GM12875 (cell line): ENCODE results near the gene UBE2D3.

ENCODE experiments used
- H3K4me3 ChIP-seq: one replicate; pipeline ENCODE4 v1.5.1; 2011; ENCODE audit warnings: low read depth, low read length, control low read depth
- TF ChIP-seq, protein P1 (sequence below): IDR thresholded peaks from 2 replicates; pipeline ENCODE4 v1.5.1; 2011; ENCODE audit warnings: low read depth, mild to moderate bottlenecking, control low read depth, inconsistent platforms, low read length, moderate library complexity, borderline replicate concordance; ENCODE audit not compliant: insufficient read depth

Gene UBE2D3

DNA sequence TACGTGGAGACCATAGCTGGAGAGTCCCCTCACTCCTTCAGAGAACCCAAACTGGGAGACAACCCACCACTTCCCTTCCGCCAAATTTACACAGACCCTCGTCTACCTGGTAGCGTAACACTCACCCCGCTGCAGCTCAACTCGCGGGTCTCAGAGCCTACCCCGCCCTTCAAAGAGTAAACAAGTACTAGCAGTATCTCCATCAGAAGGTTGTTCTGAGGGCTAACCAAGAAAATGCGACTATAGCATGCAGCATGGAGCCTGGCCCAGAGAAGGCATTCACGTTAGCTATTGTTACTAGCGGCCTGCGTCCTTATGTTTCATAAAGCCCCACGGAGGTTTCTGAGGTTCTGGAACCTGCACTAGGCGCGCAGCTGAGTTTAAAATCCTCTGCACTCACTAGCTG, 66.1 kb downstream of the UBE2D3 start:
- TF ChIP-seq, protein P1, sequence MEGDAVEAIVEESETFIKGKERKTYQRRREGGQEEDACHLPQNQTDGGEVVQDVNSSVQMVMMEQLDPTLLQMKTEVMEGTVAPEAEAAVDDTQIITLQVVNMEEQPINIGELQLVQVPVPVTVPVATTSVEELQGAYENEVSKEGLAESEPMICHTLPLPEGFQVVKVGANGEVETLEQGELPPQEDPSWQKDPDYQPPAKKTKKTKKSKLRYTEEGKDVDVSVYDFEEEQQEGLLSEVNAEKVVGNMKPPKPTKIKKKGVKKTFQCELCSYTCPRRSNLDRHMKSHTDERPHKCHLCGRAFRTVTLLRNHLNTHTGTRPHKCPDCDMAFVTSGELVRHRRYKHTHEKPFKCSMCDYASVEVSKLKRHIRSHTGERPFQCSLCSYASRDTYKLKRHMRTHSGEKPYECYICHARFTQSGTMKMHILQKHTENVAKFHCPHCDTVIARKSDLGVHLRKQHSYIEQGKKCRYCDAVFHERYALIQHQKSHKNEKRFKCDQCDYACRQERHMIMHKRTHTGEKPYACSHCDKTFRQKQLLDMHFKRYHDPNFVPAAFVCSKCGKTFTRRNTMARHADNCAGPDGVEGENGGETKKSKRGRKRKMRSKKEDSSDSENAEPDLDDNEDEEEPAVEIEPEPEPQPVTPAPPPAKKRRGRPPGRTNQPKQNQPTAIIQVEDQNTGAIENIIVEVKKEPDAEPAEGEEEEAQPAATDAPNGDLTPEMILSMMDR = no peak
- H3K4me3 ChIP-seq = peak overlapping the region; percentile 72

DNA sequence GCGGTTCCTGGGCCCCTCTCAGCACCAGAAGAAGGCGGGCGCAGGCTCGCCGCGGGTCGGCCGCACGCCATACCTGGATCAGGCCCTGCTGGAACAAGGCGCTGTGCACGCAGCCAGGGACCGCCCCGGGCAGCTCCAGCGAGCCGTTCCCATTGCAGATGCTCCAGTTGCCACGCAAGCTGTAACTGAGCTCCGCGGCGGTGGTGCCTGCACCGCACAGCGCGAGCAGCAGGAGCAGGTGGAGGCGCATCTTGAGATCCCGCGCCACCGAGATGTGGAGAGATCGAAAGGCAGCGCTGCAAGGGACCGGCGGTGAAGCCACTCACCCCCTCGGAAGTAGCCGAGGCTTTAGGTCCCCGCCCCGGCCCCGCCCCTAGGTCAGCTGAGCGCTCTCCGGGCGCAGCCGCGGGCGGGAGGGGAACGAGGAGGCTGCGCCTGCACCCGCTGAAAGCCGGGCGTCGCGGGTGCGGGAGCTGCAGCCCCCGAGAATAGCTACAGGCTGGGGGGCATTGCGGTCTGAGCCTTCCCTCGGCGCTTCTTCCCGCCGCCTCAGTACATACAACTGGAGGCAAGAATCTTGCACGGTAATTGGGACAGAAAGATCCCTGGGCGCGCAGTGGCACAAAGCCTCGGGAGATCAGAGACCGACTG, 66.6 kb downstream of the UBE2D3 start, which contains the start of gene MANBA:
TSS of gene MANBA (minus strand) at position 324 of the 651 bp plus-strand sequence. CDS start at position 250, 74 bp downstream.
- TF ChIP-seq, protein P1 = no peak
- peak within 1 kb of the TSS; percentile 72 for H3K4me3 ChIP-seq

DNA sequence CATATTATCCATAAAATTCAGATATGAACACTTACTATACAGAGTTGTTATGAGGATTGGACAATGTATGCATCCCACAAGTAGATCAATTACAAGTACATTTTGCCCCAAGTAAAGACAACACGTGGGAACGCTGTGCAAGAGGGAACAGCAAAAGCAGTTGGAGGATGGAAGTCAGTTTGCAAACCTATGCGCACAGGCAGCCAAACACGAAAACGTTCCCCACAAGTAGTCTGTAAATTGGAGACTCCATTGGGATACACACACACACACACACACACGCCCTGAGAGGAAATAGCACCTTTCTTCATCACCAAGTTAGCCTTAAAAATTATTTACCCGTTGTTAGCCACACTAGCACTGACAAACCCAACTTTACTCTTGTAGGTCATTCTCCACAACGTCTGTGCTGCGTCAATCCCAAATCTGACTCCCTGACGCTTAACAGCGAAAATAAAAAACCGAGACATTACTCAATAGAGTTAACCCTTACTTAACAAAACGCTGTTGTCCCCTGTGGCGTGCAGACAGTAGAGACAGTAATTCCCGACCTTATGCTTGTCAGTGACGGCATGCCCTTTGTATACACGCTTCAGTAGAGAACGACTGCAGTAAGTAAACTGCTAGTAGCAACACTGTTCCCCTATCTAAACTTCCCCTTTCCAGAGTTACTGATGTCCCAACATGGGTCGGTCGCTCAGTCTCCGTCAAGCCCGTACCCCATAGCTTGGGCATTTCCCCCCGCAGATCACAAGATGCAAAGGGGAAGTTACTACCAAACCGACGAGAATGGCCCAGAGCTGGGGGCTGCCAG, 67.3 kb downstream of the UBE2D3 start:
- TF ChIP-seq, protein P1 = no peak
- H3K4me3 ChIP-seq = peak overlapping the region; percentile 72

DNA sequence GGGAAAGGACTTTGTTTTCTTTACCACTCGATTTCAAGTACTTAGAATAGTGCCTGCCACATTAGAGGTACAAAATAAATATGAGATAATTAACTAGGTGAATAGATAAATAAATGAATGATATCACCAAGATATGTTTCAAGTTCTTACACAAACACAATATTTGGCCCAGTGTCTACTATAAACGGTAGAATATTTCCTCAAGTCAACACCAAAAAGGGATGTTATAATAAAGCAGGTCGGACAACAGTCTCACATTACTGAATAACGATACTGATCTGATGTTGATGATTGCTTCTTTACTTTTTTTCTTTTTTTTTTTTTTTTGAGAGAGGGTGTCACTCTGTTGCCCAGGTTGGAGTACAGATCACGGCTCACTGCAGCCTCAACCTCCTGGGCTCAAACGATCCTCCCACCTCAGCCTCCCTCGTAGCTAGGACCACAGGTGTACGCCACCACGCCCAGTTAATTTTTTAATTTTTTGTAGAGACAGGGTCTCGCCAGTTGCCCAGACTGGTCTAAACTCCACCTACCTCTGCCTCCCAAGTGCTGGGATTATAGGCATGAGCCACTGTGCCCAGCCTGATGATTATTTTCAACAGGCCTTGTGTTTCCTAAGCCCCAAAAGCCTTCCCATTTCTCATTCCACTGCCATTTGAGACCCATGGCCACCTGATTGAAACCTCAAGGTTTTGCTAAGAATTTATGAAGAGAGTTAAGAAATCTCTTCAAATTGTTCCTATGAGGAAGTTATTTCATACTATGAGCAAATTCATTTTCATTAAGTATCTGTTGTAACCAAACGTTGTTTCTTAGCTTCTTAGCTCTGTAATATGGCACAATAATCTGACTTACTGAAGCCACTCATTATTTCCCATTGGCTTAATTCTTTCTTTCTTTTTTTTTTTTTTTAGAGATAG, 68.8 kb downstream of the UBE2D3 start:
- TF ChIP-seq, protein P1 = no peak
- no peak overlapping the region for H3K4me3 ChIP-seq

DNA sequence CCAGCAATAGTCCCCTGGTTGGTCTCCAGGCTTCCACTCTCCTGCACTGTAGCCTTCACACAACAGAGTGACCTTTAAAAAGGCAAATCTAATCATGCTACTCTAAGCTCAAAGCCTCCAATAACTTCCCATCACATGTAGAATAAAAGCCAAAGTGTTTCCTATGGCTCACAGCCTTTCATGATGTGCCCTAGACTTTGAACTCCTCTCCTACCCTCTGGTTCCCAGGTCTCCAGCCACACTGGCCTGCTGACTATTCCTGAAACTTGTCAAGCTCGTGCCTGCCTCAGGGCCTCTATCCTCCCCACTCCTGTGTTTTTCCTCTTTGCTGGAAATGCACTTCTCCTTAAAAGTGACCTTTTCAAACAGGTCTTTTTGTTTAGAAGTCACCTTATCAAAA, 69.7 kb downstream of the UBE2D3 start:
- TF ChIP-seq, protein P1 = no peak

DNA sequence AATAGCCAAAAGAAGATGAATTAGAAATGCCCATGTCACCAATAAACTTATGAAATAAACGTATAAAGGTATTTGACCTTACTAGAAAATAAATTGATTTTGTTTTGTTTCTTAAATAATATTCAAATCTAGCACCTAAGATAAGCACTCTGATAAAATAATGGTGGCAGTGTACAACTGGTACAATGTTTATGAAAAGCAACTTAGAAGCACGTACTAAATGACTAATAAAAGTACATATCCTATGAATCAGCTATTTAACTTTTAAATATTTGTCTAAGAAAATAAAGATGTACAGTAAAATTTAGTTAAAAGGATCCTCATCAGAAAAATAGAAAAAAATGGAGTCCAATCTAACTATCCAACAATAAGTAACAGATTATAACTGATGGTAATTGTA, 73.3 kb downstream of the UBE2D3 start:
- H3K4me3 ChIP-seq = no peak overlapping the region

More for the DNA sequence above, 69.7 kb downstream of the UBE2D3 start:
- H3K4me3 ChIP-seq = no peak overlapping the region

More for the DNA sequence above, 73.3 kb downstream of the UBE2D3 start:
- TF ChIP-seq, protein P1 = no peak
